Colon (tissue), 2 donors: Measurements from ENCODE around the gene HAUS1.
"Not testable (repeated sequence)": the region's sequence is repeated elsewhere in the genome, so short reads cannot be mapped to it uniquely, and the experiment has no call there.

Source experiments
- FAIRE-seq: peaks from 2 replicates; lab custom pipeline; 2012; peaks lifted over from hg19 to GRCh38; lab: Jason Lieb, UNC
- donor health status: control.
- donor health status: control.

The HAUS1 gene

GRCh38 chr18:46158499-46158898 lies 54.3 kb downstream of the HAUS1 start:
- FAIRE-seq: no peak

GRCh38 chr18:46160050-46160798 lies 56.0 kb downstream of the HAUS1 start:
- FAIRE-seq: no peak

GRCh38 chr18:46160840-46161239 lies 56.7 kb downstream of the HAUS1 start:
- not testable (repeated sequence) for FAIRE-seq

GRCh38 chr18:46161703-46162396 lies 57.7 kb downstream of the HAUS1 start:
- FAIRE-seq: no peak

GRCh38 chr18:46163091-46163490 lies 58.9 kb downstream of the HAUS1 start:
- no peak for FAIRE-seq

GRCh38 chr18:46163941-46164499 lies 59.8 kb downstream of the HAUS1 start:
- no peak for FAIRE-seq

GRCh38 chr18:46164502-46164901 lies 60.3 kb downstream of the HAUS1 start:
- not testable (repeated sequence) for FAIRE-seq

GRCh38 chr18:46164920-46165319 lies 60.7 kb downstream of the HAUS1 start:
- no peak for FAIRE-seq

GRCh38 chr18:46166261-46166970 lies 62.2 kb downstream of the HAUS1 start:
- FAIRE-seq: no peak

GRCh38 chr18:46167971-46168370 lies 63.8 kb downstream of the HAUS1 start:
- FAIRE-seq: no peak

- no peak for FAIRE-seq
Observed at GRCh38 chr18:46169464-46169941, 65.3 kb downstream of the HAUS1 start.

GRCh38 chr18:46171331-46171730 lies 67.1 kb downstream of the HAUS1 start:
- FAIRE-seq: no peak

GRCh38 chr18:46173393-46174341 lies 69.5 kb downstream of the HAUS1 start:
- no peak for FAIRE-seq

GRCh38 chr18:46174342-46175041 lies 70.3 kb downstream of the HAUS1 start:
- FAIRE-seq: no peak

GRCh38 chr18:46176001-46176400 lies 71.8 kb downstream of the HAUS1 start:
- FAIRE-seq: no peak
